Mesothelial cell of epicardium (in vitro differentiated cells): ENCODE data around the gene PIKFYVE. TPM values are rescaled to one million over a fixed set of nuclear protein-coding genes. Genes with fewer than 3 reads are reported as not detected.
"Not testable (repeated sequence)": the region's sequence is repeated elsewhere in the genome, so short reads cannot be mapped to it uniquely, and the experiment has no call there.

Experiments used
- DNase-seq, 2 experiments: peaks; one replicate each; pipeline ENCODE4 v3.0.0; 2021; ENCODE audit warnings: low spot score in 2 of 2; ENCODE audit not compliant: unreplicated experiment in 2 of 2
- H3K27ac Mint-ChIP-seq: 2 replicates; pipeline ENCODE4 v1.8.0; 2021; ENCODE audit warnings: mixed read lengths
- H3K27me3 Mint-ChIP-seq: 2 replicates; pipeline ENCODE4 v1.8.0; 2021; ENCODE audit warnings: low read depth, mixed read lengths
- H3K36me3 Mint-ChIP-seq: 2 replicates; pipeline ENCODE4 v1.8.0; 2021; ENCODE audit warnings: mixed read lengths
- H3K4me1 Mint-ChIP-seq: 2 replicates; pipeline ENCODE4 v1.8.0; 2021; ENCODE audit warnings: mixed read lengths
- H3K4me3 Mint-ChIP-seq: 2 replicates; pipeline ENCODE4 v1.8.0; 2021; ENCODE audit warnings: mild to moderate bottlenecking, moderate library complexity, mixed read lengths
- H3K9me3 Mint-ChIP-seq: 2 replicates; pipeline ENCODE4 v1.8.0; 2021; ENCODE audit warnings: mixed read lengths
- CTCF ChIP-seq: fragments of 200-600 bp; sonication (generic); IDR thresholded peaks from one replicate; pipeline ENCODE4 v1.5.0; 2021; ENCODE audit warnings: antibody characterized with exemption; ENCODE audit not compliant: unreplicated experiment
- total RNA-seq: library from RNA; stranded (reverse); gene quantifications from 3 replicates; pipeline ENCODE4 v1.2.1, GENCODE V29; 2021

The PIKFYVE gene
- 41.4 to 46.7 TPM (median 46.4 TPM) in 3 replicates for total RNA-seq

GRCh38 chr2:208265801-208266552 lies at the start of gene PIKFYVE:
TSS of gene PIKFYVE (plus strand) at chr2:208266255. CDS start at chr2:208271520, 5,265 bp downstream.
- H3K36me3 Mint-ChIP-seq: peaks cover 1% of the 10 kb centered on the region
- peak; percentile 82 to 89 for DNase-seq
- H3K27me3 Mint-ChIP-seq: no peaks in the 10 kb centered on the region
- TF ChIP-seq CTCF: no peak
- peaks cover 31% of the 10 kb centered on the region for H3K4me1 Mint-ChIP-seq
- peaks cover 10% of the 10 kb centered on the region for H3K9me3 Mint-ChIP-seq
- peak within 1 kb of the TSS; percentile 93 for H3K27ac Mint-ChIP-seq
- peak within 1 kb of the TSS; percentile 90 for H3K4me3 Mint-ChIP-seq

GRCh38 chr2:208221873-208222272 lies 44.2 kb upstream of the PIKFYVE start:
- H3K4me3 Mint-ChIP-seq, H3K9me3 Mint-ChIP-seq, H3K4me1 Mint-ChIP-seq, DNase-seq, H3K36me3 Mint-ChIP-seq, H3K27ac Mint-ChIP-seq, H3K27me3 Mint-ChIP-seq: not testable (repeated sequence)

- no peak for TF ChIP-seq CTCF
- Mint-ChIP-seq H3K4me1 (no peaks in the 10 kb centered on the region), H3K4me3 (no peak overlapping the region), H3K27ac (no peak overlapping the region), H3K9me3 (peaks cover 5% of the 10 kb centered on the region), H3K36me3 (no peaks in the 10 kb centered on the region), H3K27me3 (no peaks in the 10 kb centered on the region)
- DNase-seq: no peak
Measured at GRCh38 chr2:208222351-208222750, 43.7 kb upstream of the PIKFYVE start.

GRCh38 chr2:208224802-208225201 lies 41.3 kb upstream of the PIKFYVE start:
- Mint-ChIP-seq H3K9me3 (peaks cover 5% of the 10 kb centered on the region), H3K4me1 (peaks cover 6% of the 10 kb centered on the region), H3K4me3 (no peak overlapping the region), H3K36me3 (no peaks in the 10 kb centered on the region), H3K27me3 (no peaks in the 10 kb centered on the region), H3K27ac (no peak overlapping the region)
- no peak for TF ChIP-seq CTCF
- no peak for DNase-seq

GRCh38 chr2:208227581-208228232 lies 38.3 kb upstream of the PIKFYVE start:
- DNase-seq: no peak
- H3K27me3 Mint-ChIP-seq: no peaks in the 10 kb centered on the region
- H3K9me3 Mint-ChIP-seq: peaks cover 16% of the 10 kb centered on the region
- TF ChIP-seq CTCF: no peak
- no peaks in the 10 kb centered on the region for H3K36me3 Mint-ChIP-seq
- peaks cover 6% of the 10 kb centered on the region for H3K4me1 Mint-ChIP-seq
- H3K27ac Mint-ChIP-seq: no peak overlapping the region
- no peak overlapping the region for H3K4me3 Mint-ChIP-seq

GRCh38 chr2:208228476-208228875 lies 37.6 kb upstream of the PIKFYVE start:
- no peak for TF ChIP-seq CTCF
- Mint-ChIP-seq H3K36me3 (no peaks in the 10 kb centered on the region), H3K9me3 (peaks cover 16% of the 10 kb centered on the region), H3K27ac (no peak overlapping the region), H3K4me1 (peaks cover 6% of the 10 kb centered on the region), H3K27me3 (no peaks in the 10 kb centered on the region), H3K4me3 (no peak overlapping the region)
- no peak for DNase-seq
